Measurements from ENCODE around the gene PARVG. TPM values are rescaled to one million over a fixed set of nuclear protein-coding genes. Genes with fewer than 3 reads are reported as not detected.

Gene PARVG
- total and polyA plus RNA-seq, 2 of the 13 experiments (the other 11 are each of a cell fraction or from before 2014, with no cell fraction given), result not detected

- no peak for TF ChIP-seq POGK (CRISPR knock-in tag; conservative IDR thresholded peaks at IDR 0.05)
These were observed 14.6 kb downstream of the PARVG start (continued) for GRCh38 chr22:44195189-44195871.

GRCh38 chr22:44196241-44196640, 15.5 kb downstream of the PARVG start:
- no peak for ATAC-seq
- intact Hi-C loops (cut with micrococcal nuclease; ENCODE audit: unreplicated experiment) (no loop called here), in situ Hi-C loops (cut with HindIII; ENCODE audit: extremely low pct_ligation_motif_present, low pct_unique_long_range_greater_than_20kb) (no loop called here)
- Histone ChIP-seq H4K20me1 (ENCODE audit: insufficient read depth, low read length) (no peaks in the 10 kb centered on the region), H3K4me3 (replicated peaks in 1 of 3; ENCODE audit: insufficient read depth in 1 of 3, low read depth in 2 of 3, low read length in 3 of 3) (no peak overlapping the region), H3K4me1 (ENCODE audit: insufficient read depth, low read length) (no peaks in the 10 kb centered on the region), H3K4me2 (ENCODE audit: low read depth, low read length) (no peak overlapping the region), H3K36me3 (replicated peaks in 1 of 2; ENCODE audit: control insufficient read depth in 1 of 2, insufficient read depth in 2 of 2, low read length in 2 of 2) (no peaks in the 10 kb centered on the region), H2AFZ (ENCODE audit: low read length) (no peak overlapping the region), H3K9ac (ENCODE audit: insufficient read depth, low read depth, low read length) (no peak overlapping the region), H3K27ac (ENCODE audit: extremely low read length, insufficient read depth, low read length) (no peak overlapping the region), H3K27me3 (ENCODE audit: control insufficient read depth in 1 of 2, insufficient read depth in 2 of 2, low read length in 2 of 2) (peaks cover 2 to 11% of the 10 kb centered on the region in 2 experiments; a peak in 4 of 5 replicates), H3K79me2 (ENCODE audit: insufficient read depth, low read length) (no peaks in the 10 kb centered on the region), H3K9me3 (ENCODE audit: low read length) (no peaks in the 10 kb centered on the region)
- TF ChIP-seq MAFK (conservative IDR thresholded peaks at IDR 0.05 in 1 of 2, IDR thresholded peaks at IDR 0.05 in 1 of 2; ENCODE audit: low read length in 2 of 2), result no peak
- TF ChIP-seq TERF1 (CRISPR knock-in tag; IDR thresholded peaks at IDR 0.05), result no peak
- no peak for TF ChIP-seq RFX1 (IDR thresholded peaks at IDR 0.05)
- no peak for TF ChIP-seq RERE (CRISPR knock-in tag; IDR thresholded peaks at IDR 0.05; ENCODE audit: low read depth)
- TF ChIP-seq ZNF24 (IDR thresholded peaks at IDR 0.05), result no peak
- TF ChIP-seq SPEN (CRISPR knock-in tag; IDR thresholded peaks at IDR 0.05; ENCODE audit: low read depth), result no peak
- no peak for TF ChIP-seq SATB2 (CRISPR knock-in tag; IDR thresholded peaks at IDR 0.05)
- no peak for TF ChIP-seq MIER2 (CRISPR knock-in tag; IDR thresholded peaks at IDR 0.05)
- TF ChIP-seq ZEB1 (IDR thresholded peaks at IDR 0.05; ENCODE audit: insufficient replicate concordance, low read depth), result no peak
- TF ChIP-seq ZNF737 (CRISPR knock-in tag; IDR thresholded peaks at IDR 0.05; ENCODE audit: borderline replicate concordance), result no peak
- TF ChIP-seq MEIS2 (CRISPR knock-in tag; IDR thresholded peaks at IDR 0.05), result no peak
- DNase-seq (ENCODE audit: low spot score), result no peak
- WGBS (ENCODE audit: low lambda C conversion rate), result 0% methylated on average over 1 of the region's 9 CpGs
- CTCF ChIA-PET (ENCODE audit: low intra/inter-chr PET ratio, low total read pairs), result no interaction called here
- BruUV-seq (replicated peaks), result no TSS peak
- POLR2A ChIA-PET, result no interaction called here
- no peak for FAIRE-seq
